Measurements from ENCODE around the gene PTEN.
"Not testable (repeated sequence)": the region's sequence is repeated elsewhere in the genome, so short reads cannot be mapped to it uniquely, and the experiment has no call there.

Gene PTEN

DNA sequence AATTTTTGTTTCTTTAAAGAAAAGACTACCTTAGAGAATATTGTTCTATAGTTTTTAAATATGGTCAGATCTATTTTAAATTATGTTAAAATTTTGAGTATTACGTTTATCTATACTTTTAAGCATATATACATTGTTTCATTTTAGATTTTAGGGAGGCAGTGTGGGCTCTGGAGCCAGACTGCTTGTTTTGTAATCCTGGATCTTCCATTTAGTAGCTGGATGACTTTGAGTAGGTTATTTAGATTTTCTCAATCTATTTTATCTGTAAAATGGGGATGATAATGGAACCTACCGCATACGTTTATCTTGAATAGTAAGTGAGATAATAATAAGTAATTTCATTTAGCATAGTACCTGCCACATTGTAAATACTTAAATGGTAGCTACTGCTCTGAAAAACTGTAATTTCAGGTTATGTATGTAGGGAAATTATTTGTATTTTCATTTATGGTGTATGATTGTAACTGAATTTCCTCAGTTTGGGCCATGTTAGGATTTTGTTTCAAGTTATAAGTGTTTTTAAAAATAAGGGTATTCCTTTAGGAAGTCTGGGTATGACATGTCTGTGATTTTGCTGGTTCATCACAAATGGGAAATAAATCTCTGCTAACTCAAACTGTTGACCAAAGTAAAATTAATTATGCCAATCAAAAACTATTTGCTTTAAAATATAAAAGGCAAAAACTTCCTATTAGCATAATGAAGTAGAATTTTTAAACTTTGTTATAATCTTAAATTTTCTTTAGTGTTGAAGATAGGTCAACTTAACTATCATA is 6.5 kb downstream of the PTEN start:
- no peak for DNase-seq (ENCODE audit: low spot score)

DNA sequence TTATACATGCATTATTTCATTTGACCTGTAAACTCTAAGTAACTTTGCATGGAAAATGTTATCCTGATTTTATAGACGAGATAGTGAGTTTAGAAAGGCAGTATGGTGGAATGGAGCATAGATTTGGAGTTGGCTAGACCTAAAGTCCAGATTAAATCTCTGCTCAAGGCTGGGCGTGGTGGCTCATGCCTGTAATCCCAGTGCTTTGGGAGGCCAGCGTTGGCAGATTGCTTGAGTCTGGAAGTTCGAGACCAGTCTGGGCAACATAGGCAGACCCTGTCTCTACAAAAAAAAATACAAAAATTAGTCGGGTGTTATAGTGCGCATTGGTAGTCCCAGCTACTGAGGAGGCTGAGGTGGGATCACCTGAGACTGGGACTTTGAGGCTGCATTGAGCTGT is 9.4 kb downstream of the PTEN start:
- DNase-seq (ENCODE audit: low spot score): no peak

DNA sequence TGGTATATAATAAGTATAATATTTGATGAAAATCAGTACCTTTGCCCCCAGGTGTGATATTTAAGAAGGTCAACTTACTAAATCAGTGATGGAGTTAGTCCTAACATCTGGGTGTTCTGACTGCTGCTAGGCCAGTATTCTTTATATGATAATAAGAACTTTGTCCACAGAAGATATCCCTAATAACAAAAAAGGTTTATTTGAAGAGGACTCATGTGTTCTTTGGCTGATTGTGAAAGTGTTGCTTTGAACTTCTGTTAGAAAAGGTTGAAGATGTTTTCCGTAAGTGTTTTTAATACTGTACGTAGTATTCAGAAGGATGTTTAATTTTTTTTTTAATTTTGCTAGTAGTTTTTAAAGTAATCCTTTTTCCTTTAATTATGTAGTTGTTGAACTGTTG is 10.2 kb downstream of the PTEN start:
- DNase-seq (ENCODE audit: low spot score): no peak

DNA sequence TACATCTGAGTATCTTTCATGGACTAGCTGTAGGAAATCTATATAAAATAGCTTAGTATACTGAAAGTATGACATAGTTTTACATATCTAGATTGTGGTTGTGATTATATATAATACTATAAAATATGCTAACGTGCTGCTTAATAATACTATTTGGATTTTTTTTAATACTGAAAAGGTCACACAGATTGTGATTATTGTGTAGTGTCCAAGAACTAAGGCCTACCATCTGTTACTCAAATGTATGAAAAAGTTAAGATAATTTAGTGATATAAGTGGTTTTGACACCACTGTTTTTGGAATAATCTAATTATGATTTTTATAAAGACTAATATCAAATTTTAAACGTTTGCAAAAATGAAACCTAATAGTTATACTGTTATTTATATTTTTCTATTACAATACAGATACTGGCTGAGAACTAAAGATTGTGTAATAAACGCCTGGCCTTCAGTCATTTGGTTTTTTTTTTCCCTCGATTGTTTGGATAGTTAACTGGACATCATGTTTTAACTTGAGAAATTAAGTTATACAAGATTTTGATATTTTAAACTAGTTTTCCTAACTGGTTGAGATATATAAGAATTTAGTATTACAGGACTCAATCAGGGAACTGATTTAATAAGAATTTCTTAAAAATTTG is 12.6 kb downstream of the PTEN start:
- no peak for DNase-seq (ENCODE audit: low spot score)

DNA sequence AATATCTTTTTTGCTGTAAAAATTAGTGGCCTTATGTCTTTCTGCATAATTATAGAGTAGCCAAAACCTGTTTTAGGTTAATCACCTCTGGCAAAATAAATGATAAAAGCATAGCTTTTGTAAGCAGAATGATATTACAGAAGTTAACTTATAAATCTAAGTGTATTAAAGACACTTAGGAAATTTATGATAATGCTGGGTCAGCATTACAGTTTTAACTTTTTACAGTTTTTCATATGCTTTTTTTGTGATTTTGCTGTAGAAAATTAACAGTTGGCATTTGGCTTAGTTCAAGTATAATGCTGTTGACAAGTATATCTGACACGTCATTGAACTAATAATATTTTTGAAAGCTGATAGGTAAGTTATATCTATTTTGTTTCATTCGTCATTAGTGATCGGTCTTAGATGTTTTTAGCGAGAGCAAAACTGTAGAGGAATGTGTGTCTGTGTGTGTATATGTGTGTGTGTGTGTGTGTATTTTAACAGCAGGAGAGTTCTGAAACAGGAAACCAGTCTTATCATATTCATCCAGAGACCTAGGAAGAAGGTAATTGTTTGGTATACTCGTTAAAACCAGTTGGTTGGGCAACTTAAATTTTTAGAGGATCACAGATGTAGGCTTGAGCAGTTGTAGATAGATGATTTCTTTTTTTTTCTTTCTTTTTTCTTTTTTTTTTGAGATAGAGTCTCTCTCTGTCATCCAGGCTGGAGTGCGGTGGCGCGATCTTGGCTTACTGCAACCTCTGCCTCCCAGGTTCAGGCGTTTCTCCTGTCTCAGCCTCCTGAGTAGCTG is 15.4 kb downstream of the PTEN start:
- no peak for DNase-seq (ENCODE audit: low spot score)

DNA sequence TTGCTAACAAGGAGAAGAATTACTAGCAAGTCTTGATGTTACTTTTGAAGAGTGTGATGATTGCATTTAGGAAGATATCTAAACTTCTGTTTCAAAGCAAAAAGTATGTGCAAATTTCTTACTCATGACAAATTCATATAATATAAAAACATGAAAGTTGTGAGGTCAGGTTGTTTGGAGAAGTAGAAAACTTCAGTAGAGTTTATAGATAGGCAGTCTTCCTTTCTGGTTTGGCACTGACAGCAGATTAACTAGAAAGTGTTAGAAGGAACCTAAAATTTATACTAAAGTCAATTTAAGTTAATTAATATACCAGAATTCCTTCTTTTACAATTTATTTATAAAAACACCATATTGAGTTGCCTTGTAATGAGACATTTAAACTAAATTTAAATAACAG is 16.9 kb downstream of the PTEN start:
- no peak for DNase-seq (ENCODE audit: low spot score)

DNA sequence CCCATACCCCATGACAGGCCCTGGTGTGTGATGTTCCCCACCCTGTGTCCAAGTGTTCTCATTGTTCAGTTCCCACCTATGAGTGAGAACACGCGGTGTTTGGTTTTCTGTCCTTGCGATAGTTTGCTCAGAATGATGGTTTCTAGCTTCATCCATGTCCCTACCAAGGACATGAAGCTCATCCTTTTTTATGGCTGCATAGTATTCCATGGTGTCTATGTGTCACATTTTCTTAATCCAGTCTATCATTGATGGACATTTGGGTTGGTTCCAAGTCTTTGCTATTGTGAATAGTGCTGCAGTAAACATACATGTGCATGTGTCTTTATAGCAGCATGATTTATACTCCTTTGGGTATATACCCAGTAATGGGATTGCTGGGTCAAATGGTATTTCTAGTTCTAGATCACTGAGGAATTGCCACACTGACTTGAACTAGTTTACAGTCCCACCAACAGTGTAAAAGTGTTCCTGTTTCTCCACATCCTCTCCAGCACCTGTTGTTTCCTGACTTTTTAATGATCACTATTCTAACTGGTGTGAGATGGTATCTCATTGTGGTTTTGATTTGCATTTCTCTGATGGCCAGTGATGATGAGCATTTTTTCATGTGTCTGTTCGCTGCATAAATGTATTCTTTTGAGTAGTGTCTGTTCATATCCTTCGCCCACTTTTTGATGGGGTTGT is 18.1 kb downstream of the PTEN start:
- DNase-seq (ENCODE audit: low spot score): not testable (repeated sequence)

DNA sequence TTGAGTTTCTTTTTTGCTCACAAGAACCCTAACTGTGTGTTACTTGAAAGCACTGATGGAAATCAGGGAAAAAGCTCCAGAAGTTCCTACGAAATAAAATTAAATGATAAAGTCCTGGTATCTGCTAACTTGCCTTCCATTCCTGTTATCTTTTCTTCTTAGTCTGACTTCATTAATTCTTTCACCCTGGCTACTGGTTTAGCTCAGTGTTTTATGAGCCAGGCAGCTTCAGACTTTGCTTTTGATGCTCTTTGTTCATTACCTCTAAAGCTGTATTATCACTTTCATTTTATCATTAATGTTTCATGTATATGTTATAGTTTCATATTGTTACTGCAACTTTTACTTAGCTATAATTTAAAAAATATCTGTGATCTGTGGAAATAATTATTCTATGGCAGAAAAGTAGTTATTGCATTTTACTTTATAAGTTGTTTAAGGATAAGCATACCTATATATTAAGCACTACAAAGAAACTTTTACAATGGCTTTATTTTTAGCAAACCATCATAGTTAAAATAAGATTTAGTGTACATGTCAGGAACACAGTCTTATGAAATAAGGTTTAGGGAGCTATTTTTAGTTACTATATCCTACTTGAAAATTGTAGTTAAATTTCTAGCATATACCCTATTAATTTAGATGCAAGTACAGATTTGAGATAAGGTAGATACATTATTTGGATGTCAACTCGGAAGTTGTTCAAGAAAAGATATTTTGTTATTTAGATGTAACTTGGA is 19.3 kb downstream of the PTEN start:
- DNase-seq (ENCODE audit: low spot score): no peak

DNA sequence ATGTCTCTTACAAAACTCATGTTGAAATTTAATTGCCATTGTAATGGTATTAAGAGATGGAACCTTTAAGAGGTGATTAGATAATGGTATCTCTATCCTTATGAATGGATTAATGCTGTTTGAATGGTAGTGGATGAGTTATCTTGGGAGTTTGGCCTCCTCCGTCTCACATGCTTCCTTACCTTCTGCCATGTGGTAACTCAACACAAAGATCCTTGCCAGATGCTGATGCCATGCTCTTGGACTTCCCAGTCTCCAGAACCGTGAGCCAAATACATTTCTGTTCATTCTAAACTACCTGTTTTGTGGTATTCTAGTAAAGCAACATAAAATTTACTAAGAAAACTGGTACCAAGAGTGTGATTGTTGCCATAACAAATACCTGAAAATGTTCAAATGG is 23.2 kb downstream of the PTEN start:
- DNase-seq (ENCODE audit: low spot score): no peak

DNA sequence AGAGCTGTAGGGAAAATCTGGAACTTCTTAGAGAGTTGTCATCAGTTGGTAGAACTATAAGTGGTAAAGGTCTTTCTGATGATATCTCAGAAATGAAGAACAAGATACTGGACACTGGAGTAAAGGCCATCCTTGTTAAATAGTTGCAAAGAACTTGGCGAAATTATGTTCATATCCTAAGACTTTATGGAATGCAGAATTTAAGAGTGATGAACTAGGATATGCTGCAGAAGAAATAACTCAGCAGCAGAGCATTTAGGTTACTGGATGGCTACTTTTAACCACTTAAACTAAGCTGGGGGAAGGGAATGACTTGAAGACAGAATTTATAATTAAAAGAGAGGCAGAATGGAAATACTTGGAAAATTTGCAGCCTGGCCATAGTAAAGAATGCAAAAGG is 23.7 kb downstream of the PTEN start:
- no peak for DNase-seq (ENCODE audit: low spot score)

DNA sequence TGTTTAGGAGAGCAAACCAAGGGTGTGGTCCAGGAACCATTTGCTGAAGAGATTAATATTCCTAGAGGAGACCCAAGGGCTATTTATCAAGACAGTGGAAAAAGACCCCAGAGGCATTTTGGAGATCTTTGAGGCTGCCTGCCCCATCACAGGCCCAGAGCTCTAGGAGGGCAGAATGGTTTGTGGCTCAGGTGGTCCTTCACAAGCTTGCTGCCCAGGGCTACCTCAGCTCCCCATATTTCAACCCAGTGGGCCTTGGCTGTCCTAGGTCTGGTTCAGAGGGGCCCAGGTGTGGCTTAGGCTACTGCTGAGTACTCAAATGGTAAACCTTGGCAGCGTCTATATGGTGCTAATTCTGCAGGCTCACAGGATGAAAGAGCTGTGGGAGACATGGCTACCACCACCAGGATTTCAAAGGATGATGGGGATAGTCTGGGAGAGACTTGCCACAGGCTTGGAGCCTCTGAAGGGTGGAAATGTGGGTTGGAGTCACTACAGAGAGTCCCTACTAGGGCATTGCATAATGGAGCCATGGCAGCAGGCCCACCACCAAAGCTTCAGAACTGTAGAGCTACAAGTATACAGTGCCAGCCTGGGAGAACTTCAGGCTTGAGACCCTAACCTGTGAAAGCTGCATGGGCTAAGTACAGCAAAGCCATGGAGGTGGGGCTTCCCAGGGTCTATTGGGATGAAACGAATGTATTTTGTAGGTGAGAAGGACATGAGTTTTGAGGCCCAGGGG is 24.3 kb downstream of the PTEN start:
- no peak for DNase-seq (ENCODE audit: low spot score)

DNA sequence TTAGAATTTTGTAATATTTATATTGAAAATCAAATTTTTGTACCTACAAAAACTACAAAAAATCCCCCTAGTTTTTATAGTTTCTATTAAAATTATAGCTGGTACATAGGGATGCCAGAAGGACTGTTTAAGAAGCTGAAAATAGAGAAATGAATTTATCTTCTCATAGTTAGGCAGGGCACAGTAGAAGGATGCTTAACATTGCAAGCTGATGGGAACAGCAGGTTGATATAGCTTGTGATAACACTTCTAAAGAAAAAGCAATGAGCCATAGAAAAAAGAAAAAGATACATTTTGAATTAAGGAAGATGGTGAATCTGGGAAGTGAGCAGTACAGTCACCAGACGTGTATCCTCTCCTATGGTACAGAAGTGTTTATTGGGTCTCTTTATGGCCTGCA is 32.0 kb downstream of the PTEN start:
- no peak for DNase-seq (ENCODE audit: low spot score)

DNA sequence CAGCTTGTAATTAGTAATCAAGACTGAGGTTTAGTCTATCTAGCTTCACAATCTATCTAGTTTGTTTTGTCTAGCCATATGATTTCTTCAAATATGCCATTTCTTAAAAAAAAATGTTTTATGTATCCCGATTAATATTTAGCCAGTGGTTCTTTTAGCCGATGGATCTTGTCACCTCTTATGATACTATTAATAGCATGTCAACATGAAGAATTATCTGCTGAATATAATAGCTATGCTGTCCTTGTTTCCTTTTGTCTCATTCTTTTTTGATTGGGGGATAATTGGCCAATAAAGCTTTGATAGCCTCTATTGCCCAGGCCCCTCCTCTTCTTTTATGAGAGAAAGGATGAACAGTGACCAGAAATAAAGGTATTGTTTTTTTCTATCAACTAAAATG is 32.8 kb downstream of the PTEN start:
- DNase-seq (ENCODE audit: low spot score): no peak

DNA sequence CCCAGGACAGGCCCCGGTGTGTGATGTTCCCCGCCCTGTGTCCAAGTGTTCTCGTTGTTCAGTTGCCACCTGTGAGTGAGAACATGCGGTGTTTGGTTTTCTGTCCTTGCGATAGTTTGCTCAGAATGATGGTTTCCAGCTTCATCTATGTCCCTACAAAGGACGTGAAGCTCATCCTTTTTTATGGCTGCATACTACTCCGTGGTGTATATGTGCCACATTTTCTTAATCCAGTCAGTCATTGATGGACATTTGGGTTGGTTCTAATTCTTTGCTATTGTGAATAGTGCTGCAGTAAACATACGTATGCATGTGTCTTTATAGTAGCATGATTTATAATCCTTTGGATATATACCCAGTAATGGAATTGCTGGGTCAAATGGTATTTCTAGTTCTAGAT is 34.5 kb downstream of the PTEN start:
- DNase-seq (ENCODE audit: low spot score): not testable (repeated sequence)

DNA sequence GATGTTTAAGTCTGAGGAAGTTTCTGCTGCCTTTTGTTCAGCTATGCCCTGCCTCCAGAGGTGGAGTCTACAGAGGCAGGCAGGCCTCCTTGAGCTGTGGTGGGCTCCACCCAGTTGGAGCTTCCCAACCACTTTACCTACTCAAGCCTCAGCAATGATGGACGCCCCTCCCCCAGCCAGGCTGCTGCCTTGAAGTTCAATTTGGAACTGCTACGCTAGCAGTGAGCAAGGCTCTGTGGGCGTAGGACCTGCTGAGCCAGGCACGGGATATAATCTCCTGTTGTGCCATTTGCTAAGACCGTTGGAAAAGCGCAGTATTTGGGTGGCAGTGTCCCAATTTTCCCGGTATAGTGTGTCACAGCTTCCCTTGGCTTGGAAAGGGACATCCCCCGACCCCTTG is 40.0 kb downstream of the PTEN start:
- not testable (repeated sequence) for DNase-seq (ENCODE audit: low spot score)

DNA sequence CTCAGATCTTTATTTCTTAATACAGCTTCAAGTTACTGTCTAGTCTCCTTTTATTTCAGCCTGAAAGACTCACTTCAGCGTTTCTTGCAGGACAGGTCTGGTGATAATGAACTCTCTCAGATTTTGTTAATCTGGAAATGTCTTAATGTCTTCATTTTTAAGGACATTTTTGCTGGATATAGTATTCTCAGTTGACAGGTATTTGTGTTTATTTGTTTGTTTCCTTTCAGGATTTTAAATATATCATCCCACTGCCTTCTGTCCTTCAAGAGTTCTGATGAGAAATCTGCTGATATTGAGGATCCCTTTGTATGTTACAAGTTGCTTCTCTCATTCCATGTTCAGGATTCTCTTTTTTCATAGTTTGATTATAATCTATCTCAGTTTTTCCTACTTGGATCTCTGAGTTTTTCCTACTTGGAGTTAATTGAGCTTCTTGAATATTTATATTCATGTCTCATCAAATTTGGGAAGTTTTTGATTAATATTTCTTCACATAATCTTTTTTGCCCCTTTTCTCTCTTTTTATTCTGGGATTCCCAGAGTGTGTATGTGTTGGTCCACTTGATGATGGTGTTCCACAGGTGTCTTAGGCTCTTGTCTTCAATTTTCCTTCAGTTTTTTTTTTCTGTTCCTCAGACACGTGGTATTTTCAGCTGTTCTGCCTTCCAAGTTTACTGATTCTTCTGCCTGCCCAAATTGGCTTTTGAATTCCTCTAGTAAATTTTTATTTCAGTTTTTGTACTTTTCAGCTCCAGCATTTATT is 49.9 kb downstream of the PTEN start:
- DNase-seq (ENCODE audit: low spot score): no peak

DNA sequence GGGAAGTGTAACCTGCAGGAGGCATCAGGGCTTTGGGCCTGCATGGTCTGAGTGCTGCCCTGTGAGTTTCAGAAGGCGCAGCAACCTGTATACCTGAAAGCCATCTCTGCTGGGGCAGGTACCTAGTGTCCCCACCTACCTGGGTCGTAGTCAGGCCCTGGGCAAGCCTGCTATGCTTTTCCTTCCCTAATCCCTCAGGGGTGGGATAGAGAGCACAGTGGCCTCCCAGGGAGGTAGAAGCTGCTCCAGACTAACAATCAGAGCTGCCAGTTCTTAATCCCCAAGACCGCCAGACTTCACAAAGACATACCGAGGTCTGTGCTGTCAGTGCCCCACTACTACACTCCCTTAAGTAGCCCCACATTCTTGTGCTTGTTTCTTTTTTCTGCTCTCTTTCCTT is 52.0 kb downstream of the PTEN start:
- peak; percentile 33 for DNase-seq (ENCODE audit: low spot score)

DNA sequence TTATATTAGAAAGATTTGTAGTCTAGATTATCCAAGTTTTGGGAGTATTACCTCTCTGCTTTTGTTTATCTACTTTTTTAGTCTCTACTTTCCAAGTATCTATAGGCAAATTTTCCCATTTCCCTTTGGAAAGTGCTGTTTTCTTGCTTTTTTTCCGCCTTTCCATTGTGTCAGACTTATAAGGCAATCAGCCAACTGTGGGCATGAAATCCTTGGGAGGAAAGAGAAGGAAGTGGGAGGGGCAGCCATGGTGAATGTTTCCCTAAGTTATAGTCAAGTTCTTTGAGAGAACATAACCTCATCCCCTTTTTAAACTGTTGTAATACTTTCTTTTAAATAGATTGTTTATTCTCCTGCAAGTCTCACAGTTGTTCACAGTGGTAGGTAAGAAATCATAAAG is 52.6 kb downstream of the PTEN start:
- DNase-seq (ENCODE audit: low spot score): no peak

DNA sequence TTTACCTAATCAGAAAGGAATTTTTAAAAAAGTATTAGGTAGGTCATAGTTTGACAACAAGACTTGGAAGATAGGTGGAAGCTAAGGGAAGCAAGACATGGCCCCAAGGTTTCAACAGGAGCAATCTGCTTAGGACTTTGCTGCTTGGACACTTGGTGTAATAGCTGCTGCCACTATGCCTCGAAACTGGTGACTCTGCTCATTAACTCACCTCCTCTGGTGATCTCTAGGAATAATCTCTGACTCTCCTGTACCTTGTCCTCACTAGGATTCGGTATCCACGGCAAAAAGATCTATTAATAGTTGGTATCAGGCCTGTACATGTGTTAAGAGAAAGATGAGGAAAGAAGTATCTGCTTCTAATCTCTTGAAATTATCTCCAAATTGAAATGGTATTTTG is 53.1 kb downstream of the PTEN start:
- no peak for DNase-seq (ENCODE audit: low spot score)

DNA sequence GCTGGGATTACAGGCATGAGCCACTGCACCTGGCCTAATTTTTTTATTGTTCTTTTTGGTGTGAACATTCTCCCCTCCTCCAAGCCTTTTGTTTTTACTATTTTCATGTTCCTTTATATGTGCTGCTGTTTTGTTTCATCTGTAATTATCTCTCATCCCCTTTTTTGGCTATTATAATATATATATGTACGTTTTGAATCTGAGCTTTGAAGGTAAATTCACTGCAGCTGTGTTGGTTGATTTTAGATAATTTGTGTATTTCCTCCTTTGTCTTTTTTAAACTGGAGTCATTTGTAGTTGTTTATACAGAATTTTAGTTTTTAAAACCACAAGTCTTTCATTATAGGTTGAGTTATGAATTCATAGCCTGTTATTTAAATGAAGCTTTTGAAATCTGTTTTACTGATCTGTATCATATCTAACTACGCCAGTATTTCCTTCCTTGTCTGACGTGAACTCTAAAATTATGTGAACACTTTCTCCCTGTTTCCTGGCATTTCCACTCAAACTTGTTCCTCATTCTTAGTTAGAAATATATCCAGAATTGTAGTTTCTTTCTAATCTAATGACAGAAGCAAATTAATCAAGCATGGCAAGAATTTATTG is 54.9 kb downstream of the PTEN start:
- no peak for DNase-seq (ENCODE audit: low spot score)

Measured in D341Med (cell line).